Testis (tissue), 2 donors: Measurements from ENCODE around the gene BBS12.

Source experiments
- POLR2A ChIP-seq: fragments of 450-650 bp; IDR thresholded peaks from one replicate; pipeline ENCODE4 v1.6.1; 2017; ENCODE audit warnings: antibody characterized with exemption, mild to moderate bottlenecking, moderate library complexity
- TF ChIP-seq, protein P1 (sequence below), 3 experiments: fragments of 450-650 bp in 2 of 3; fragments of 200-600 bp in 1 of 3; sonication (generic) in 1 of 3; IDR thresholded peaks; one replicate each; pipeline ENCODE4 v1.5.1; 2016 to 2019; ENCODE audit warnings: antibody characterized with exemption in 3 of 3, mild to moderate bottlenecking in 2 of 3, moderate library complexity in 1 of 3

DNA sequence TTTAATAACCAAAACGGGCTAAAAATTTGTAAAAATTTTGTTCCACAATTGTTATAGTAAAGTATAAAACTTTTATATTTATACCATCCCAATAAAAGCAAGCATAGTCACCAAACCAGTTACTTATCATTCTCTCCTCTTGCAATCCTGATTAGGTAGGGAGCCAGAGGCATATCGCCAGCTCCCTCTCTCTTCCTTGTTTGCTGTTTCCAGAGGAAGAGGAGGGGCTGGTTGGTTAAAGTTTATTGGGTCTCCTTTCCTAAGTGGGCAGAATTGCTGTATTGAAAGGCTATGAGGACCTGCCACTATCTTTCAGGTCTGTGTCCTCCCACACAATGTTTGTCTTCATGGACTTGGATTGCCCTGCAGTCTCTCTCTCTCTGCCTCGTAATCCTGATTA lies 29.6 kb upstream of the BBS12 start:
- TF ChIP-seq, protein P1, sequence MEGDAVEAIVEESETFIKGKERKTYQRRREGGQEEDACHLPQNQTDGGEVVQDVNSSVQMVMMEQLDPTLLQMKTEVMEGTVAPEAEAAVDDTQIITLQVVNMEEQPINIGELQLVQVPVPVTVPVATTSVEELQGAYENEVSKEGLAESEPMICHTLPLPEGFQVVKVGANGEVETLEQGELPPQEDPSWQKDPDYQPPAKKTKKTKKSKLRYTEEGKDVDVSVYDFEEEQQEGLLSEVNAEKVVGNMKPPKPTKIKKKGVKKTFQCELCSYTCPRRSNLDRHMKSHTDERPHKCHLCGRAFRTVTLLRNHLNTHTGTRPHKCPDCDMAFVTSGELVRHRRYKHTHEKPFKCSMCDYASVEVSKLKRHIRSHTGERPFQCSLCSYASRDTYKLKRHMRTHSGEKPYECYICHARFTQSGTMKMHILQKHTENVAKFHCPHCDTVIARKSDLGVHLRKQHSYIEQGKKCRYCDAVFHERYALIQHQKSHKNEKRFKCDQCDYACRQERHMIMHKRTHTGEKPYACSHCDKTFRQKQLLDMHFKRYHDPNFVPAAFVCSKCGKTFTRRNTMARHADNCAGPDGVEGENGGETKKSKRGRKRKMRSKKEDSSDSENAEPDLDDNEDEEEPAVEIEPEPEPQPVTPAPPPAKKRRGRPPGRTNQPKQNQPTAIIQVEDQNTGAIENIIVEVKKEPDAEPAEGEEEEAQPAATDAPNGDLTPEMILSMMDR (IDR thresholded peaks at IDR 0.05): no peak
- TF ChIP-seq POLR2A: no peak
